SK-N-SH (cell line): ENCODE results near the gene ABCB9. TPM values are rescaled to one million over a fixed set of nuclear protein-coding genes. Genes with fewer than 3 reads are reported as not detected.
A peak's percentile ranks its signal among the peaks of the same experiment; 100 is the strongest.

ENCODE experiments used
- CTCF ChIA-PET: fragments of 300-600, 350-600 bp; formaldehyde crosslinking; extraction: SDS; loops from one replicate; lab custom pipeline; 2021; lab: Yijun Ruan, JAX
- POLR2A ChIA-PET: fragments of 350-600 bp; sonication (Branson Sonifier 250); formaldehyde crosslinking; extraction: SDS; loops from one replicate; lab custom pipeline; 2020; ENCODE audit warnings: antibody characterized with exemption, inconsistent platforms; lab: Yijun Ruan, JAX
- DNase-seq: peaks from one replicate; pipeline ENCODE4 v3.0.0; 2012
- H2AFZ ChIP-seq: fragments of 200-600 bp; sonication (generic); 2 replicates; pipeline ENCODE4 v1.8.1; 2016; ENCODE audit warnings: antibody characterized with exemption, mild to moderate bottlenecking, low read depth
- H3F3A ChIP-seq: fragments of 200-600 bp; sonication (generic); replicated peaks from 2 replicates; pipeline ENCODE3; 2016; ENCODE audit warnings: antibody characterized with exemption, mild to moderate bottlenecking; ENCODE audit not compliant: insufficient read depth
- H3K27ac ChIP-seq, 2 experiments: fragments of 200-500 bp in 1 of 2; fragments of 200-600 bp in 1 of 2; sonication (Bioruptor generic) in 1 of 2; sonication (generic), shearing (Covaris generic) in 1 of 2; 2 replicates each; pipeline versions ENCODE4 v1.5.1 to v1.6.1; 2014 to 2016; ENCODE audit warnings: low read depth in 2 of 2, inconsistent platforms in 1 of 2, low read length in 1 of 2, mild to moderate bottlenecking in 1 of 2, mixed read lengths in 1 of 2
- H3K27me3 ChIP-seq: fragments of 200-600 bp; sonication (generic), shearing (Covaris generic); 2 replicates; pipeline ENCODE4 v1.6.1; 2016; ENCODE audit warnings: mixed run types; ENCODE audit not compliant: insufficient read depth
- H3K36me3 ChIP-seq, 2 experiments: fragments of 200-500 bp in 1 of 2; fragments of 200-600 bp in 1 of 2; sonication (Bioruptor generic) in 1 of 2; sonication (generic) in 1 of 2; replicated peaks in 1 of 2; 2 replicates each; pipeline versions ENCODE3 to v1.5.1; 2014 to 2016; ENCODE audit warnings: low read length in 1 of 2, mild to moderate bottlenecking in 1 of 2; ENCODE audit not compliant: insufficient read depth in 2 of 2, control insufficient read depth in 1 of 2
- H3K4me1 ChIP-seq, 2 experiments: fragments of 200-500 bp in 1 of 2; fragments of 200-600 bp in 1 of 2; sonication (Bioruptor generic) in 1 of 2; sonication (generic), shearing (Covaris generic) in 1 of 2; 2 replicates each; pipeline versions ENCODE4 v1.5.1 to v1.6.1; 2014 to 2016; ENCODE audit warnings: low read depth in 1 of 2, low read length in 1 of 2, mixed run types in 1 of 2; ENCODE audit not compliant: insufficient read depth in 2 of 2, control insufficient read depth in 1 of 2
- H3K4me2 ChIP-seq: fragments of 200-600 bp; sonication (generic), shearing (Covaris generic); 2 replicates; pipeline ENCODE4 v1.6.1; 2017; ENCODE audit warnings: mixed run types
- H3K4me3 ChIP-seq, 2 experiments: fragments of 200-500 bp in 1 of 2; fragments of 200-600 bp in 1 of 2; sonication (Bioruptor generic) in 1 of 2; sonication (generic), shearing (Covaris generic) in 1 of 2; 2 replicates each; pipeline versions ENCODE4 v1.5.1 to v1.8.1; 2014 to 2016; ENCODE audit warnings: low read depth in 2 of 2, inconsistent platforms in 1 of 2, low read length in 1 of 2, mild to moderate bottlenecking in 1 of 2, mixed read lengths in 1 of 2, moderate library complexity in 1 of 2
- H3K79me2 ChIP-seq: fragments of 200-600 bp; sonication (generic); 2 replicates; pipeline ENCODE4 v1.8.1; 2017; ENCODE audit warnings: mild to moderate bottlenecking; ENCODE audit not compliant: insufficient read depth
- H3K9ac ChIP-seq: fragments of 200-600 bp; sonication (generic); 2 replicates; pipeline ENCODE4 v1.6.1; 2017; ENCODE audit warnings: mixed run types
- H3K9me2 ChIP-seq: fragments of 200-600 bp; sonication (generic); 2 replicates; pipeline ENCODE4 v1.6.1; 2017; ENCODE audit warnings: mixed run types
- H3K9me3 ChIP-seq: fragments of 200-600 bp; sonication (generic); 2 replicates; pipeline ENCODE4 v1.6.1; 2017; ENCODE audit warnings: mixed run types, mild to moderate bottlenecking, moderate library complexity
- H4K20me1 ChIP-seq: fragments of 200-600 bp; sonication (generic); 2 replicates; pipeline ENCODE4 v1.6.1; 2017; ENCODE audit warnings: mild to moderate bottlenecking, mixed run types; ENCODE audit not compliant: insufficient read depth
- CTCF ChIP-seq: fragments of 200-600 bp; sonication (generic); IDR thresholded peaks from 2 replicates; pipeline ENCODE4 v1.6.1; 2017; ENCODE audit warnings: antibody characterized with exemption, mild to moderate bottlenecking, moderate library complexity
- ELF1 ChIP-seq: IDR thresholded peaks from 2 replicates; pipeline ENCODE4 v1.4.0; 2012
- EP300 ChIP-seq, 2 experiments: IDR thresholded peaks; 2 replicates each; pipeline versions ENCODE4 v1.4.0 to v1.6.1; 2012; ENCODE audit warnings: borderline replicate concordance in 1 of 2, low read depth in 1 of 2, low read length in 1 of 2
- EZH2phosphoT487 ChIP-seq: fragments of 200-600 bp; sonication (generic); IDR thresholded peaks from 2 replicates; pipeline ENCODE4 v1.6.1; 2017; ENCODE audit warnings: low read depth, mixed run types, mild to moderate bottlenecking, antibody characterized with exemption, moderate library complexity, borderline replicate concordance
- FOSL2 ChIP-seq: IDR thresholded peaks from 2 replicates; pipeline ENCODE4 v1.4.0; 2012; ENCODE audit warnings: low read depth, mild to moderate bottlenecking, moderate library complexity, borderline replicate concordance
- GABPA ChIP-seq: IDR thresholded peaks from 2 replicates; pipeline ENCODE4 v1.4.0; 2012; ENCODE audit warnings: low read depth, mild to moderate bottlenecking
- IRF3 ChIP-seq: fragments of 150-350 bp; IDR thresholded peaks from 2 replicates; pipeline ENCODE4 v1.6.1; 2016; ENCODE audit warnings: mild to moderate bottlenecking, low read depth, low read length
- JUND ChIP-seq: IDR thresholded peaks from 2 replicates; pipeline ENCODE4 v1.4.0; 2012
- MAX ChIP-seq: IDR thresholded peaks from 2 replicates; pipeline ENCODE4 v1.4.0; 2012; ENCODE audit warnings: low read depth
- MXI1 ChIP-seq: IDR thresholded peaks from 2 replicates; pipeline ENCODE4 v1.6.1; 2012; ENCODE audit warnings: mild to moderate bottlenecking, low read depth, low read length, improper control_type of control experiment
- NFIC ChIP-seq: IDR thresholded peaks from 2 replicates; pipeline ENCODE4 v1.4.0; 2012; ENCODE audit warnings: borderline replicate concordance
- NRF1 ChIP-seq: IDR thresholded peaks from 2 replicates; pipeline ENCODE4 v1.6.1; 2012; ENCODE audit warnings: low read depth, mild to moderate bottlenecking, low read length
- RCOR1 ChIP-seq: fragments of 150-350 bp; IDR thresholded peaks from 2 replicates; pipeline ENCODE4 v1.6.1; 2017; ENCODE audit warnings: antibody characterized with exemption, low read length
- RXRA ChIP-seq: IDR thresholded peaks from 2 replicates; pipeline ENCODE4 v1.4.0; 2012; ENCODE audit warnings: low read depth, mild to moderate bottlenecking, borderline replicate concordance
- SIN3A ChIP-seq: IDR thresholded peaks from 2 replicates; pipeline ENCODE4 v1.6.1; 2012; ENCODE audit warnings: low read depth, mild to moderate bottlenecking, low read length, moderate library complexity, borderline replicate concordance
- SMC3 ChIP-seq: IDR thresholded peaks from 2 replicates; pipeline ENCODE4 v1.6.1; 2012; ENCODE audit warnings: low read depth, low read length, improper control_type of control experiment
- WGBS: methylation state at CpG from one replicate; pipeline ENCODE4 v1.1.6; 2017; ENCODE audit warnings: low lambda C conversion rate; 5-methylcytosine and 5-hydroxymethylcytosine counted together
- polyA plus RNA-seq, 3 experiments: library from polyadenylated mRNA; depleted of rRNA; stranded (reverse); fragments of >200 nt; gene quantifications; 2 replicates each; pipeline ENCODE4 v1.2.3, GENCODE V29; 2012

The ABCB9 gene
- polyA plus RNA-seq, 1 of the 3 experiments (the other 2 are of a cell fraction) = 6.2 TPM

- no peak for TF ChIP-seq EP300 (IDR thresholded peaks at IDR 0.05; ENCODE audit: borderline replicate concordance in 1 of 2, low read depth in 1 of 2, low read length in 1 of 2)
- no peak for TF ChIP-seq NFIC
- TF ChIP-seq SIN3A = no peak
These were observed 684 bp upstream of the ABCB9 start (continued) for GRCh38 chr12:122966743-122967550.

- no peak for DNase-seq
- no peaks in the 10 kb centered on the region for H3K9me2 ChIP-seq
- H3K9me3 ChIP-seq = no peaks in the 10 kb centered on the region
- TF ChIP-seq IRF3 = no peak
- no peak for TF ChIP-seq NRF1
- no peak for TF ChIP-seq RCOR1
- no peak for TF ChIP-seq MAX
- no peak for TF ChIP-seq JUND
- no peak for TF ChIP-seq RXRA
- no peak for TF ChIP-seq SMC3
- no peak for TF ChIP-seq ELF1
- TF ChIP-seq MXI1 = no peak
- TF ChIP-seq GABPA = no peak
- no peak for TF ChIP-seq EP300 (IDR thresholded peaks at IDR 0.05; ENCODE audit: borderline replicate concordance in 1 of 2, low read depth in 1 of 2, low read length in 1 of 2)
- no peak for TF ChIP-seq CTCF
- TF ChIP-seq EZH2phosphoT487 = no peak
- TF ChIP-seq NFIC = no peak
- TF ChIP-seq FOSL2 = no peak
- ChIA-PET CTCF (interaction anchor here (1.0 to 2.5 kb wide), 4 partner anchors 13 to 185 kb away, joined by 3 to 11 read pairs (median 5); partner anchors contain the start of gene PITPNM2), POLR2A (no interaction called here)
- no peak overlapping the region for H3K27ac ChIP-seq
- no peaks in the 10 kb centered on the region for H4K20me1 ChIP-seq
- H3K9ac ChIP-seq = peak overlapping the region; percentile 57; the same call in 1 of the 2 replicates
- no peaks in the 10 kb centered on the region for H3K27me3 ChIP-seq
- peak overlapping the region; percentile 73 to 90; a peak in 3 of 4 replicates for H3K4me3 ChIP-seq
- H3K79me2 ChIP-seq = no peaks in the 10 kb centered on the region
- H3F3A ChIP-seq = peaks cover 6% of the 10 kb centered on the region
- H3K4me2 ChIP-seq = peak overlapping the region; percentile 93
- H2AFZ ChIP-seq = peak overlapping the region; percentile 24; the same call in 1 of the 2 replicates
- H3K36me3 ChIP-seq = no peaks in the 10 kb centered on the region
- 83% methylated on average over 12 of the region's 12 CpGs for WGBS
- H3K4me1 ChIP-seq = peaks cover 6 to 26% of the 10 kb centered on the region in 2 experiments; a peak in 2 of 4 replicates
These were observed 927 bp downstream of the ABCB9 start for GRCh38 chr12:122965321-122965751.
